GM19351 (cell line): ENCODE measurements around the gene AQP6.
"Not testable (repeated sequence)": the region's sequence is repeated elsewhere in the genome, so short reads cannot be mapped to it uniquely, and the experiment has no call there.

ENCODE experiments used
- ATAC-seq: cut with Tn5 transposase; IDR thresholded peaks from one replicate; pipeline ENCODE4 v1.9.1; 2021; ENCODE audit warnings: mild to moderate bottlenecking, moderate library complexity; ENCODE audit not compliant: unreplicated experiment

The AQP6 gene

DNA sequence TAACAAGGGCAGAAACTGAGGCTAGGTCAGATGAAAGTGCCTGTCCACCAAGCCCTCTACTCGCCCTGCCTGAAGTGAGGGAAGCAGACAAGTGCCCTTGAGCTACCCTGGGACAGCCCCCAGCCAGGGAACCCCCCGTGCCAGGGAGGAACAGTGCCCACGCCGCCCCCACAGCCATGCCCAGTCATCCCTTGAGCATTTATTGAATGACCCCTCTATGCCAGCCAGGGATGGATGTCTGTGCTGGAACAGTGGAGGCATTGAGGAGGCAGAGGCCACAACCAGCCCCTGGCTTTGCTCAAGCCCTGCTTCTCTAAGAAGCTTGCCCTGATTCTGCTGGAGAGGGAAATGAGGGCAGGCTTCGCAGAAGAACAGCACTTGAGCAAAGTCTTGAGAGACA is 3.7 kb upstream of the AQP6 start:
- no peak for ATAC-seq

DNA sequence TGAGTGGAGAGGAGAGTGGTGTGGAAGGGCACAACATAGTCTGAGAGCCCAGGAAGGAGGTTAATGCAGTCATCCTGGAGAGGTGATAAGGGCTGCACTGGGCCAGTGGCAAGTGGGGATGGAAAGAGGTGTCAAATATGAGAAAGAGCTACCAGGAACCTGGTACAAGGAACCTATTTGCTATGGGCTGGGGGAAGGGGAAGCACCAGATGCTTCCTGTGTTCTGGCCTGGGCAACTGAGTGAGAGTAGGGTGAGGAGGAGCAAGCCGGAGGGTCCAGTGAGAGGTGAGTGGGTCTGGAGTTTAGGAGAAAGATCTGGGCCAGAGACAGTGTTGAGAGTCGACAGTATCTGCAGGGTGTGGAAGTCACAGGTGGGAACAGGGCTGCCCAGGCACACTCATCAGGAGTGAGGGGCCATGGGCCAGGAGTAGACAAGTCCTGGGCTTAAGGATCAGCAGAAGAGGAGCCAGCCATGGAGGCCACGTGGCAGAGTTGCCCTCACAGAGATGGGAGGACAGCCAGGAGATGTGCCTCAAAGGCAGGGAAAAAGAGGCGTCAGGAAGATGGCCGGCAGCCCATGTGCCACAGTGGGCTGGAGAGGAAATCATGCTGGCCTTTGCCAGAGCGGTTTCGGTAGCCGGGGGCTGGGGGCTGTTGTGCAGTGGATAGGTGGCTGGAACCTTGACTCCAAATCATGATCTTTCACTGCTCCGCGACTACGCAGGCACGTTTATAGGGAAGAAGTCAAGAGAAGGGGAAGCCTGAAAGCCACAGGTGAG is 2.9 kb upstream of the AQP6 start:
- ATAC-seq: no peak

DNA sequence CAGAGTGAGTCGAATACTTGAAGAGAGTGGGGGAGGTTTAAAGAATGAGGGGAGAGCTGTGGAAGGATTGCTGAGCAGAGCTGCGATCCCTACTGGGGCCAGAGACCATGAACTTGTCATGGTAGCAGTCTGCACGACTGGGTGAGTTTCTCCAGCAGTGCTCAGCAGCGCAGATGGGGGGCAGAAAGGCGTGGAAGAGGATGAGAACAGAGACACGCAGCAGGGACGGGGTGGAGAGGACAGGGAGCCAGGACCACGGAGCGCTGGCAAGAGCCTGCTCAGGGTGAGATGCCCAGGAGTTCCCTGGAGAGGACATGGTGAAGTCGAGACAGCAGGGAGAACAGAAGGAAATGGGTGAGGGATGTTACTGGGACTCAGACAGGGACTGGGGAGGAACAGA is 2.1 kb upstream of the AQP6 start:
- ATAC-seq: no peak

DNA sequence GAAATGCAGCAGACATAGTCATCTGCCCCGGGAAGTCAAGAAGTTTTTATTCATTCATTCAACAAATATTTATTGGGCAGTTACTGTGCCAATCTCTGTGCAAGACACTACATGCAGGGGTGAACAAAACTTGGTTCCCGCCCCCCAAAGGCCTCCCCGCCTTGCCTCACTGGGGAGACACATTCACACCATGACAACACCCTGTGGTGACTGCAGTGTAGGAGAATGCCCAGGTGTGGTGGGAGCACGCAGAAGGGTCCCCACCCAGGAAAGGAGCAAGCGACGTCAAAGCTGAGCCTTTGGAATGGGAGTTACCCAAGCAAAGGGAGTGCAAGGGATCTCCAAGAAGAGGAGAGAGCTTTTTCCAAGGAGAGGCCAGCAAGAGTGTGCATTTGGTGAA is 1.6 kb upstream of the AQP6 start:
- no peak for ATAC-seq

DNA sequence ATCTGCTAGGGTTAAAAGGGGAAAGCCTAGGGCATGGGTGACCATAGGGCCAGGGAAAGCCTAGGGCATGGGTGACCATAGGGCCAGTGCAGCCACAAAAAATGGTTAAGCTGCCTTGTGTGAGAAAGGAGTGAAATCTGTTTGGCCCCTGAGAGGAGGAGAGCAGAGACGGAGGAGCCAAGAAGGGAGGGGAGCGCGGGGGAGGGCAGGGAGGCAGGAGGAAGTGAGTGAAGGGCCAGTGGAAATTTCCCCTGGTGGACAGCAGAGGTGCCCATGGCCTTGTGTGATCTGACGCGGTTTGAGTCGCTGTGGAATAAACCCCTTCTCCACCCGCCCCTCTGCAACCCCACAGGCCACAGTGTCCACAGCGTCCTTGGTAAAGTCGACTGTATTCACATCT is 618 bp upstream of the AQP6 start:
- no peak for ATAC-seq

DNA sequence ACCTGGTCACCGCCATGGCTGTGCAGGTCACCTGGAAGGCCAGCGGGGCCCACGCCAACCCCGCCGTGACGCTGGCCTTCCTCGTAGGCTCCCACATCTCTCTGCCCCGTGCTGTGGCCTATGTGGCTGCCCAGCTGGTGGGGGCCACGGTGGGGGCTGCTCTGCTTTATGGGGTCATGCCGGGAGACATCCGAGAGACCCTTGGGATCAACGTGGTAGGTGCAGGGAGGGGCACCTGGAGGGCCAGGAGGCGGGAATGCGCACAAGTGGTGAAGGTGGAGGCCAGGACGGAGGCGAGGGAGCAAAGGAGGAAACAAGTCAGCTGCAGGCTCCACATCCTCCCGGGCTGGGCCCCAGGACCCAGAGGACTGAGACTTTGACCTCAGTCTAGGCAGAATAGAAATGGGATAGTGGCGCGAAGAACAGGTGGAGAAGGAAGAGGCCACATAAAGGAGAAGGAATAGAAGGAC is 649 bp downstream of the AQP6 start:
- no peak for ATAC-seq

DNA sequence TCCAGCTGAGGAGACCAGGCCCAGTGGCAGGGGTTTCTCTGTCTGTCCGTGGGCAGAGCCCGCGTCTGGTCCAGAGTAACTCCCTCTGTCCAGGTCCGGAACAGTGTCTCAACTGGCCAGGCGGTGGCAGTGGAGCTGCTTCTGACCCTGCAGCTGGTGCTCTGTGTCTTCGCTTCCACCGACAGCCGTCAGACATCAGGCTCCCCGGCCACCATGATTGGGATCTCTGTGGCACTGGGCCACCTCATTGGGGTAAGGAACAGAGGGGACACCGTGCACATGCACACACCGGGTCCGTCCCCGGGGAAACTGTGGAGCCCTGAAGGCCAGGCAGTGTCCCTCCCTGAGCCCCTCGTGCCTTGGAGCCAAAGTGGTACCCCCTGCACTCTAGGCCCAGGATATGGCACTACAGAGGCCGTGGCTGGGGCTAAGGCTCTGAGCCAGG is 1.5 kb downstream of the AQP6 start:
- no peak for ATAC-seq

DNA sequence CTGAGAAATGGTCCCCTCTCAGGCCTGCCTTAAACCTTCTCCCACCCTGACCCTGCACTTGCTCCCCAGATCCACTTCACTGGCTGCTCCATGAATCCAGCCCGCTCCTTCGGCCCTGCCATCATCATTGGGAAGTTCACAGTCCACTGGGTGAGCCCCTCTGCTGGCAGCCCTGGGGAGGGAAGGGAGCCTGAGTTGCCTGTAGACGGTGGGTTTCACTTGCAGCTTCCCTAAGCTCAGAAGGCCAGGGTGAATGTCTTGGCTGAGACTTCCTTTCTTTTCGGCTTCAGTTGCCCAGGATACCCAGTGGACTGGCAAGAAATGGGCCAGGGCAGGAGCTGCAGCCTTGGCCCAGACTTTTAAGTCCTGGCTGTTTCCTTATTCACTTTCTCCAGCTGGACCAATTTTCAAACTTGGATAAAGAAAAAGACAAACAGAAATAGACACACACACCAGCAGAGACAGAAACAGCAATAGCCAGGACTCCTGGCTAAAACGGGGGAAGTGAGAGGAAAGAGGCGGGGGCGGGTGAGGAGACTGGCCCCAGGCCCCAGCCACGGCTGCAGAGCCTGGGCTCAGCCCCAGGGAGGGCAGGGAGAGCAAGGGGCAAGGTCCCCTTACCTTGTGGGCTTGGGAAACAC is 2.0 kb downstream of the AQP6 start:
- ATAC-seq: no peak

DNA sequence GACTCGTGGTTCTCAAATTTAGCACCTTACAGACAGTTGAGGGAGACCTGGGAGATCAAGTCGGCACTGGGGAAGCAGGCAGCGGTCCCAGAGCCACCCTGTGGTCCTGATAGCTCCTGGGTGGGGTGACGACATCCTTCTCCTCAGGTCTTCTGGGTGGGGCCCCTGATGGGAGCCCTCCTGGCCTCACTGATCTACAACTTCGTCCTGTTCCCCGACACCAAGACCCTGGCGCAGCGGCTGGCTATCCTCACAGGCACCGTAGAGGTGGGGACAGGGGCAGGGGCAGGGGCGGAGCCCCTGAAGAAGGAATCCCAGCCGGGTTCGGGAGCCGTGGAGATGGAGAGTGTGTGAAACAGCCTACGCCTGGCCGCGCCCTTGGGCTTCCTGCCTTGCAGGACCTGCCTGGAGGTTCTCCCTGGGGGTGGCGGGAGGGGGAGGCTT is 2.6 kb downstream of the AQP6 start:
- ATAC-seq: no peak

DNA sequence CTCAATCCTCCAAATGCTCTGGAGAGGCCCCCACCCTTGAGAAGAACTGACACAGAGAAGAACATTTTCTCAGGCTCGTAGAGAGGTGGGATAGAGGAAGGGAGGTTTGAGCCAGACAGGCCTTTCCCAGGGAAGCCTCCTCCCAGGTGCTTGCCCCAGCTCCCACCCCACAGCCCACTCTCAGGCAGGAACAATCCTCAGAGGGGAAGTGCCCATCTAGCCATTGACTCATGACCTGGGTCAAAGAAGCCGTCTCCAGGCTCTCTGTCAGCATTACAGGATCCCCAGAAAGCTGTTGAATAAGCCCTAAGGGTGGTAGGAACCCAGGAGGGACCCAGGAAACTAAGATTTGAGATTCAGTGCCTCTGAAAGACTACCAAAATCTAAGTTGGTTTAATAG is 3.8 kb downstream of the AQP6 start:
- no peak for ATAC-seq

DNA sequence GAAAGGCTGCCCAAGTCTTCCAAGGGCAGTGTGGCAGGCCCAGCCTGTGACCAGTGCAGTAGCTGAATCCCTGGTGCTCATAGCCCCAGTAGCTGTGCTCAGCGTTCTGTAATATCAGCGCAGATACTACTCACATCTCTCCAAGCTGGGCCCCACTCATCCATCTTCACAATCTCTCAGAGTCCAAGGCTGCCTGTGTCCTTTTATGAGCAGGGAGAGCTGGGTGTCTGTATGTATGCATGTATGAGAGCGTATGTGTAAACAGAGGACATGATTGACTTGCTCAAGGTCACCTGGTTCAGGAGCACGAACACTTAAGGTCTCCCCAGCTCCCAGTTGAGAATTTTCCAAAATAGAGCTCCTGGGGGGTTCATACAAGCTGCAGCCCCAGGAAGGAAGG is 5.4 kb downstream of the AQP6 start:
- ATAC-seq: no peak

DNA sequence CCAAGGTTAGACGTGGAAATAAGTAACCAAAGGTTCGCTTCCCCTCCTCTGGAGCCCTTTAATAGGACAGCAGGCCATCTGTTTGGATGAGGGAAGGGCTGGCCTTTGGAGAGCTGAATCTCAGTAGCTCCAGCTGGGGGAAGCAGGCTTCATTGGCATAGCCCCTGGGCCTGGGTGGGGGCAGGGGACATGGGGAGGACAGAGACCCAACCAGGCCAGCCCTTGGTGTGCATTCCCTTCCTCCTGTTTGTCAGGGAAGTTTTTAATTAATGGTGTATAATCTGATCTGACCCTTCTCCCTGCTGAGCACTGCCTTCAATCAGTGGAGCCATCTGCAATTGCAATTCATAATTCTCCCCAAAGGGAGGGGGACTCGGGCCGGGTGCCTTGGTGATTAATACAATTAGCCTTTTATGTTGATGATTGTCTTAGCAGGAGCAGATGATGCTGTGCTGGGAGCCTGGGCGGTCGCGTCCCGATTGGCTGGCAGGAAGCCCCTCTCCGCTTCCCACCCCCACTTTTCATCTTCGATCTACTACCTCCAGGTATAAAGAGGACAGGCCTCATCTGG is 6.4 kb downstream of the AQP6 start:
- ATAC-seq: no peak

DNA sequence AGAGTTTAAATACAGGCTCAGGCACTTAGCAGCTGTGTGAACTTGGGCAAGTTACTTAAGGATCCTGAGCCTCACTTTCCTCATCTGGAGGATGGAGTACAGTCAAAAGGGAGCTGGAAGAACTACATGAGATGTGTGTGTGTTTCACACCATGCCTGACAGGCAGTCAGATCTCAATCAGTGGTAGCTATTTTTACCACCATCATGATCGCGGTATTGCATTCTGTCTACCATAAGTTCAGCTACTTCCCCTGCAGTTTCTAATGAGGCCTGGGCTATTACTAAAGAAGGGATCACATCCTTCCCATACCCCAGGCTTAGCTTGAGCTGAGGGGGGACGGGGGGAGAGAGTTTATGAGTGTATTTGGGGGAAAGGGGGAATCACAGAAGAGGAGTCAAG is 7.0 kb downstream of the AQP6 start:
- ATAC-seq: no peak

DNA sequence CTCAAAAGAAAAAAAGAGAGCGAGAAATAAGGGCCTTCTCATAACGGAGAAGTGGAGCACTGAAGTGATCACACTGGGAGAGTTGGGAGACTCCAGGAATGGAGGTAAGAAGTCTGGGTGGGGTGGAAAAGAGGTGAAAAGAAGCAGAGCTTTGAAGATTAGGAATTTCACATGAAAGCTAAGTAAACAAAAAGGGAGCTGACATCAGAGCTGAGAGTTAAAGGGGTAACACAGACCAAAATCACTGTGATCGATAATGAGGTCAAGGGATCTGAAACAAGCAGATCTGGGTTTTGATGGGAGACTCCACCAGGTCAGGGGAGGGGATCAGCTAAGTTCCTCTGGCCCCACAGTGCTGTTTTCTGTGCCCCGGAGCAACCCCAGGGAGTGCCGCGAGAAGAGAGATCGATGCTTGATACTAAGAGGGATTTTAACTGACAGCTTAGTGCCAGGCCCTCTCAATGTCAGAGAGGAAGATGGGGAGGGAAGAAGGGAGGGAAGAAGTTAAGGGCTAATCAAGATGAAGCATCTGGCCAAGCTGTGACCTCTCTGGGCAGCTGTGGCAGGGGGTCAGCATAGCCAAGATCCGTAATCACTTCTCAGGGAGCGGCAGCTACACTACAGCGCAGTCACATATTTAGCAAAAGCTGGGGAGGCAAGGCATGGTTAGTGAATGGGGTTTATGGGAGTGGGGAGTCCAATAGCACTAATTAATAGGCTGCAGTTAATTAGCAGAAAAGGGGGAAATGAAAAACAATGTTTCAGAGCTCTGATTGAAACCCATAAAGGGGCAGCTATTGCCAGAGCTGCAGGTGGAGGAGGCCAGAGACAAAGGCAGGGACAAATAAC is 8.0 kb downstream of the AQP6 start:
- no peak for ATAC-seq

DNA sequence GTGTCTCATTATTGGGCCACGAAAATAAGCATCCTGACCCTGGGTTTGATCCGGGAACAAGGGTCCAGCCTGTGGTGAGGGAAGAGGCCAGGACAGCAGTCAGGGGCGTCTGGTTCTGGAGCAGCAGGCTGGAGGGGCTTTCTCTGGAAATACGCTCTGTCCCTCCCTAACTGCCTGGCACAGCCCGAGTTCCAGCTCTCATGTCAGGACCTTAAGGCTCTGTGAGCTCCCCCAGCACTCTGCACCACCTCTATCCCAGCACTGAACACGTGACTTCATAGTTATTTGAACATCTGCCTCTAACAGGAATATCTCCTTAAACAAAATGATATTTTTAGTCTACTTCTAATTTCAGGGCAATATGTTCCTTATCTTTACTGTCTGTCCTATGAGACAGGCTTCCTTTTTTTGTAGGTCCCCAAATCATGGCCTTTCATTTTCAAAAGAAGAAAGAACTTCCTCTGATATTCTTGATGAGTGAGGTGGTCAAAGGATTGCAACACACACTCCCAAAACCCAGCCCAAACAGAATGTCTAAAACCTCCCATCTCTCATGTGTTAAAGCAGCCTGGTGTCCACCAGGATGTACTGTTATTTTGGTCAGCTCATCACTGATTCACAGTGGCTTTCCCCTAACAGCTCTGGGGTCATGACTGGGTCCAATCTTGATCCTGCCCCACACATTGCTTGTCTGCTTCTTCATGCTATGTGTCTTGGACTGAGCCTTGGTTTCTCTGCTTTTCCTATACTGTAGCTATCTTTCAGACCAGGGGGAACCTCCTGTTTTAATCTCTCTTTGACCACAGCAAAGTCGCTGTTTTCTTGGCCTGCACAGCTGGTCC is 9.7 kb downstream of the AQP6 start:
- ATAC-seq: no peak

DNA sequence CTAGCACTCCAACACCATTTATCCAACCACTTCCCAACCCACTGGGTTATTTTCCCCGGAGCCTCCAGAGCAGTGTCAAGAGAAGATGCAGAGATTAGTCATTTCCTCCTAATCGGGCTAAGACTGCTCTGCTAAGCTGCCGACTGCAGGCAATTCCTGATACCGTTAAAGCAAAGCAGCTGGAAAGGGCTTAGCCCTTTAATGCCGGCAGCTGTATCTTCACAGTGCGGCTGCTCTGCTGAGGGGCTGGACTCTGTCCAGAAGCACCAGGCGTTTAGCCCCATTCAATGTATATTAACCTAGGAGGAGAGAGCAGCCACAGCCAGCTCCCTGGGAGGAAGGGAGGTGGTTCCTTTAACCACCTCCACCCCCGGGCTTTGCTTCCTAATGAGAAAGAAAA is 11.1 kb downstream of the AQP6 start:
- no peak for ATAC-seq

DNA sequence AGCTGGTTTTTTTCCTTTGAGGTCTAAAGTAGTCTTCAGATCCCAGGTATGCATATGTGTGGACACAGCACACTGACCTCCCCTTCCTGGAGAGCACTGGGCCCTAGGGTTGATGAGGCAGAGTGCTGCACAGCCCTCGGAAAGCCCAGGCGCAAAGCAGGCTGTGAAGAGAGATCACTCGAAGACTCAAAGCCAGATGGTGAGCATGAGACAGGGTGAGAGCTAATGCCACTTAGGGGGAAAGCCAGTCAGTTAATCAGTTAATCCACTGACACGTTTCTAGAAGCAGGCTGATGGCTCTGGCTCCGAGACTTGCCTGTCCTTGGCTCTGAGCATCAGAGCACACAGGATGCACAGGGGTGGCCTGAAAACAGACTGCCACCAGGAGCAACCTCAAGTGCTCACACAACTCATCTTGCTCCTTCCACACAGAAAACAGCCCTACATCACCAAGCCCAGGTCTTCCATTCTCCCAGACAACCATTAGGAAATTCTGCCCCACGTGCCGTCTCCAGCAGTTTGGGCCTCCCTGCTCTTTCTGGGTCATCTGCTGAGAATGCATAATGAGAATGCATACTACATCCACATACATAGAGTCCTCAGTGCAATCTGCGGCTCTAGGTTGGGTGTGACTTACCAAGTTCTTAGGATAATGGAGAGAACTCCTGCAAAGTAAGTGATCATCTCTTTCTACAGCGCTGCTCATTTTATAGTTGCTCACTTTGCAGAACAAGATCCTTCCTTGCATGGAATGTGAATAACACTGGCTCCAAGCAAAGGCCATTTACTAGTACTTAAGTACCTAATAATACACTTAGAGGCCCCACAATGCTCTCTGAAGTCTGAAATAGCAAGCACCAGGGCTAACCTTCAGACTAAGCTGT is 12.0 kb downstream of the AQP6 start:
- no peak for ATAC-seq

DNA sequence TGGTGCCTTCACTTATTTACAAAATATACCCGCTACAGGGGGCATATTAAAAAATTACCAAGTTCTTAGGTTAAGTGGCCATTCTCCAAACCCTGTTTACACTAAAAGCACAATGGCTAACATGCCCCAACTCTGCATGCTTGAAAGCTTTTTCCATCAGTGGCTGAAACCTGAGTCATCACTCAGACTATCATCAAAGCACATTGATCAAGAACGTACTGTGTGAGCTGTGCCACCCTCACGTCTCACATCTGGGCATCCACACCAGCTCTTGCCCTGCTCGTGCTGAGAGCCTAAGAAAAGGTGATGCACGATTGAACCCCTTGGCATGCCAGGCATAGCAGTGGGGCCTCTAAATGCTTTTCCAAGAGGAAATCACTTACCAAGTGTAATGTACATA is 13.2 kb downstream of the AQP6 start:
- no peak for ATAC-seq

DNA sequence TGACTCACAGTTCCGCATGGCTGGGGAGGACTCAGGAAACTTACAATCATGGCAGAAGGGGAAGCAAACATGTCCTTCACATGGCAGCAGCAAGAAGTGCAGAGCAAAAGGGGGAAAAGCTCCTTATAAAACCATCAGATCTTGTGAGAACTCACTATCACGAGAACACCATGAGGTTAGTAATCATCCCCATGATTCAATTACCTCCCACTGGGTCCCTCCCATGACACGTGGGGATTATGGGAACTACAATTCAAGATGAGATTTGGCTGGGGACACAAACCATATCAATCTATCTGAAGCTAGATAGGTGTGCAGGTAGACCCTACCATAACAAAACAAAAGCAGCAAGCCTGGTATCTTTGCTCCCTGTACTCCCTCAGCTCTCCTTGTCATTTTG is 13.7 kb downstream of the AQP6 start:
- ATAC-seq: not testable (repeated sequence)
